ENCODE results near the gene PLOD2.

- no peak for TF ChIP-seq CTCF (IDR thresholded peaks at IDR 0.05)
- TF ChIP-seq REST (IDR thresholded peaks at IDR 0.05; ENCODE audit: insufficient read depth in 1 of 2, low read depth in 2 of 2, low read length in 1 of 2): no peak
- no peak for TF ChIP-seq POLR2AphosphoS5 (IDR thresholded peaks at IDR 0.05; ENCODE audit: low read depth, low read length)
These were observed 1.2 kb downstream of the PLOD2 start for GRCh38 chr3:146159616-146160320.

Measured in Panc1 (cell line).